Neural crest cell (in vitro differentiated cells): ENCODE results near the gene IL22RA2. TPM values are rescaled to one million over a fixed set of nuclear protein-coding genes. Genes with fewer than 3 reads are reported as not detected.

Source experiments
- DNase-seq: peaks from one replicate; pipeline ENCODE4 v3.0.0; 2021; ENCODE audit warnings: low read depth, mixed read lengths, low spot score
- H3K27ac Mint-ChIP-seq: one replicate; pipeline ENCODE4 v1.8.0; 2021; ENCODE audit warnings: mild to moderate bottlenecking, mixed read lengths; ENCODE audit not compliant: unreplicated experiment
- H3K27me3 Mint-ChIP-seq: 2 replicates; pipeline ENCODE4 v1.8.0; 2021; ENCODE audit warnings: low read depth, mild to moderate bottlenecking, mixed read lengths
- H3K36me3 Mint-ChIP-seq: 2 replicates; pipeline ENCODE4 v1.8.0; 2021; ENCODE audit warnings: low read depth, mild to moderate bottlenecking, mixed read lengths
- H3K4me1 Mint-ChIP-seq: 2 replicates; pipeline ENCODE4 v1.8.0; 2021; ENCODE audit warnings: mixed read lengths
- H3K4me3 Mint-ChIP-seq: one replicate; pipeline ENCODE4 v1.8.0; 2021; ENCODE audit warnings: mild to moderate bottlenecking, mixed read lengths
- H3K9me3 Mint-ChIP-seq: 2 replicates; pipeline ENCODE4 v1.8.0; 2021; ENCODE audit warnings: mixed read lengths
- CTCF ChIP-seq: fragments of 200-600 bp; sonication (generic); conservative IDR thresholded peaks from 2 replicates; pipeline ENCODE4 v1.5.0; 2021; ENCODE audit warnings: antibody characterized with exemption, mild to moderate bottlenecking
- total RNA-seq: library from RNA; stranded (reverse); gene quantifications from 2 replicates; pipeline ENCODE4 v1.2.1, GENCODE V29; 2021

The IL22RA2 gene
- total RNA-seq, 1 donor from 2014 or later: not detected

GRCh38 chr6:137176729-137177128, 3.3 kb upstream of the IL22RA2 start:
- TF ChIP-seq CTCF: no peak
- H3K4me1 Mint-ChIP-seq: no peaks in the 10 kb centered on the region
- no peaks in the 10 kb centered on the region for H3K27me3 Mint-ChIP-seq
- no peak for DNase-seq
- no peak overlapping the region for H3K4me3 Mint-ChIP-seq
- H3K36me3 Mint-ChIP-seq: peaks cover 11% of the 10 kb centered on the region
- peaks cover 9% of the 10 kb centered on the region for H3K9me3 Mint-ChIP-seq
- no peak overlapping the region for H3K27ac Mint-ChIP-seq

- H3K4me1 Mint-ChIP-seq: no peaks in the 10 kb centered on the region
- H3K27ac Mint-ChIP-seq: no peak overlapping the region
- H3K9me3 Mint-ChIP-seq: peaks cover 9% of the 10 kb centered on the region
Observed at GRCh38 chr6:137175868-137176245, 2.4 kb upstream of the IL22RA2 start.

GRCh38 chr6:137175157-137175867, 1.9 kb upstream of the IL22RA2 start:
- Mint-ChIP-seq H3K27ac (no peak overlapping the region), H3K9me3 (peaks cover 12% of the 10 kb centered on the region), H3K4me3 (no peak overlapping the region), H3K27me3 (no peaks in the 10 kb centered on the region), H3K4me1 (no peaks in the 10 kb centered on the region), H3K36me3 (peaks cover 8% of the 10 kb centered on the region)
- DNase-seq: no peak
- TF ChIP-seq CTCF: no peak

More at GRCh38 chr6:137175868-137176245, 2.4 kb upstream of the IL22RA2 start:
- no peak for TF ChIP-seq CTCF
- peaks cover 11% of the 10 kb centered on the region for H3K36me3 Mint-ChIP-seq
- no peak overlapping the region for H3K4me3 Mint-ChIP-seq
- DNase-seq: no peak
- H3K27me3 Mint-ChIP-seq: no peaks in the 10 kb centered on the region

GRCh38 chr6:137172734-137173431, 561 bp downstream of the IL22RA2 start:
- Mint-ChIP-seq H3K9me3 (peaks cover 9% of the 10 kb centered on the region), H3K27me3 (no peaks in the 10 kb centered on the region), H3K4me3 (no peak overlapping the region), H3K4me1 (no peaks in the 10 kb centered on the region), H3K36me3 (peaks cover 3% of the 10 kb centered on the region), H3K27ac (no peak overlapping the region)
- TF ChIP-seq CTCF: no peak
- no peak for DNase-seq

GRCh38 chr6:137171824-137172733, 1.4 kb downstream of the IL22RA2 start:
- DNase-seq: no peak
- Mint-ChIP-seq H3K4me3 (no peak overlapping the region), H3K27ac (no peak overlapping the region), H3K36me3 (peaks cover 3% of the 10 kb centered on the region), H3K27me3 (no peaks in the 10 kb centered on the region), H3K4me1 (no peaks in the 10 kb centered on the region), H3K9me3 (peaks cover 9% of the 10 kb centered on the region)
- TF ChIP-seq CTCF: no peak
